ENCODE data around the gene XCR1.
"Not testable (repeated sequence)": the region's sequence is repeated elsewhere in the genome, so short reads cannot be mapped to it uniquely, and the experiment has no call there.

Gene XCR1, protein sequence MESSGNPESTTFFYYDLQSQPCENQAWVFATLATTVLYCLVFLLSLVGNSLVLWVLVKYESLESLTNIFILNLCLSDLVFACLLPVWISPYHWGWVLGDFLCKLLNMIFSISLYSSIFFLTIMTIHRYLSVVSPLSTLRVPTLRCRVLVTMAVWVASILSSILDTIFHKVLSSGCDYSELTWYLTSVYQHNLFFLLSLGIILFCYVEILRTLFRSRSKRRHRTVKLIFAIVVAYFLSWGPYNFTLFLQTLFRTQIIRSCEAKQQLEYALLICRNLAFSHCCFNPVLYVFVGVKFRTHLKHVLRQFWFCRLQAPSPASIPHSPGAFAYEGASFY

DNA sequence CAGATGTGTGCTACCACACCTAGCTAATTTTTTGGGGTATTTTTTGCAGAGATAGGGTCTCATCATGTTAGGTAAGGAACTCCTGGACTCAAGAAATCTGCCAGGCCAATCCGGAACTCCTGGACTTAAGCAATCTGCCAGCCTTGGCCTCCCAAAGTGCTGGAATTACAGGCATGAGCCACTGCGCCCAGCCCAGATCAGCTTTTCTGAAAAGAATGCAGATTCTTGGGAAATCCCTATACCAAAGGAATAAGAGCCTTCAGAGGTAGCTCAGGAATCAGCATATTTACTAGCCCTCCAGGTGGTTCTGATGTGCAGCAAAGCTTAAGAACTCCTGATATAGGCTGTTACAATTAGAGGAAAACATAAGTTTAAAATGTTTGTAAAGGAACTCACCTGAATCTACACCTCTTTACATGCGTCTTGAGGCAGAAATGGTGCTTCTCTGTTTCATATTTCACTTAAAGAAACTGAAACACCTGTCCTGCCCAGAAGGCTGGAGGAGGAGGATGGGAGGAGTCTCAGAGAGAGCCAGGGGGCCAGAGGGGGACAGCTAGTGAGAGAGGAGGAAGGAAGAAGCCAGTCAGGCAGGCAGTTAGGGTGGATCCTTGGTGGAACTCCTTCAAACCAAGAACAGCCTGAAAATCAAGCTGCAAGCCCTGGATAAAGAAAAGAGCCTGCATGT lies at the start of gene XCR1:
XCR1 (minus strand) TSS at position 463 of the 685 bp plus-strand sequence. CDS start 5,536 bp downstream, outside the sequence.
- no peak for DNase-seq (ENCODE audit: low read depth in 3 of 3)

DNA sequence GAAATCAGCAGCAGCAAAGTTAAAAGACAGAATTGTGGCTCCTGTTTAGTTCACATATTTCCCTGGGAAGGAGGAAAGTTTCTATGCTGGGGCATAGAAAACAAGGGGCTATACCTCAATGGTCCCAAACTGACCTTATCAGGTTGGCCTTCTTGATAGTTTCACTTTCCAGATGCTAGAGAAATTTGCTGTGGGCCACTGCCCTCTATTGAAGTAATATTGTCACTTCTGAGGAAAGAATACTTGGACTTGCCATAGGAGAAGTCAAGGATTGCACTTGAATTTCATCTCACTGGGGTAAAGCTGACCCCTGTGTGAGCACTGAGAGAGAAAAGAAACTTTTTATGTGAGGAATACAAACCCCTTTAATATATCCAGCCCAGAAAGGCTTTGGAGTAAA lies 49.3 kb upstream of the XCR1 start:
- DNase-seq (ENCODE audit: low read depth in 3 of 3) = no peak

DNA sequence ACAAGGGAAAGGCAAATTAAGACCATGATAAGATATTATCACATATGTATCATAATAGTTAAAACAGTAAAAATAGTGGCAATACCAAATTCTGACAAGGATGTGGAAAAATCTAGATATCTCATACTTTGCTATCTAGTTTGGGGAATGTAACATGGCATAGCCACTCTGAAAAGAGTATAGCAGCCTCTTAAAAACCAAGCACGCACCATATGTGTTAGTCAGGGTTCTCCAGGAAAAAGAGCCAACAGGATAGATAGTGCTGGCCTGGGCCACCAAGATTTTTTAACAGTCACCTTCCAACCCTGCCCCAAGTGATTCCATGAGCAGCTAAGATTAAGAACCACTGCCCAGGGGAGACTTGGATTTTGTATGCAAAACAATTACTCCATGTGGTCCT lies 48.5 kb upstream of the XCR1 start:
- no peak for DNase-seq (ENCODE audit: low read depth in 3 of 3)

DNA sequence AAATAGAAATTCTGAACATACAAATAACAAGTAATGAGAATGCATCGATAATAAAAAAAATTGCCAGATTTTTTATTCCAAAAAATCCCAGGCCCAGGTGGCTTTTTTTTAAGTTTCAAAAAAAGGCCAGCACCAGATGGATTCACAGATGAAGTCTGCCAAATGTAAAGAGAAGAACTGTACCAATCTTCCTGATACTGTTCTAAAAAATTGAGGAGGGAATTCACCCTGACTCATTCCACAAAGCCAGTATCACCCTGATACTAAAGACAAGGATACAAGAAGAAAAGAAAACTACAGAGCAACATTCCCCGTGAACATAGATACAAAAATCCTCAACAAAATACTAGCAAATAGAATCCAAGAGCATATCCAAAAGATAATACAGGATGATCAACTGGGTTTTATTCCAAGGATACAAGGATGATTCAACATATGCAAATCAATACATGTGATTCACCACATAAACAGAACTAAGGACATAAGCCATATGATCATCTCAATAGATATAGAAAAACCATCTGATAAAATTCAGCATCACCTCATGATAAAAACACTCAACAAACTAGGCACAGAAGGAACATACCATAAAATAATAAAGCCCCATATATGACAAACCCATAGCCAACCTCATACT lies 44.1 kb upstream of the XCR1 start:
- no peak for DNase-seq (ENCODE audit: low read depth in 3 of 3)

DNA sequence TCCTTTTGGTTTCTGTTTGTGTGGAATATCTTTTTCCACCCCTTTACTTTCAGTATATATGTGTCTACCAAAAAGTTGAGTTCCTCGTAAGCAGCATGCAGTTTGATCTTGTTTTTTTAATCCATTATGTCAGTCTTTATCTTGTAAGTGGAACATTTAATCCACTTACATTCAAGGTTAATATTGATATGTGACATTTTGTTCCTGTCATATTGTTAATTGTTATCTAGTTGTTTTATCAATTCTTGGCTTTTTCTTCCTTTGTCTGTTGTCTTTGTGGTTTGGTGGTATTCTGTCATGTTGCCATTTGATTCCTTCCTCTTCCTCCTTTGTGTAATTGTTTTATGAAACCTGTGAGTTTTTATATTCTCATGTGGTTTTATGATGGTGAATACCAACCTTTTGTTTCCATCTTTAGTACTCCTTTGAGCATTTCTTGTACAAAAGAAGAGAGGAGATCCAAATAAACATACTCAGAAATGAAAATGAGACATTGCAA lies 43.4 kb upstream of the XCR1 start:
- no peak for DNase-seq (ENCODE audit: low read depth in 3 of 3)

DNA sequence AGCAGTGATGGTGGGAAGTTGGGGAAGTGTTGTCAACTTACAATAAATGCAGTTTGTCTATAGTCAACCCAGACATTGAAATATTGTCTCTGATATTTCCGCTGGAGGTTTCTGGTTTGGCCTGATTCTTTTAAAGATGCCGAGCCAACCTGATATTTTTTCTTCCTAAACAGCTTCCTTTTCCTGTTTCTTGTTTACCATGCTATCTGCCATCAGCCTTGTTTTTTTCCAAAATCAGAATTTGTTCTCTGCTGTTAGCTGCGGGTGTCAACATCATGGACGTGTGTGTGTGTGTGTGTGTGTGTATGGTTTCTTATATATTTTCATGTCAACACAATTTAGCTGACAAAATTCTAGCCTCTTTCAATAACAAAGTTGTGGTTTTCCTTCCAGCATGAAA lies 41.2 kb upstream of the XCR1 start:
- no peak for DNase-seq (ENCODE audit: low read depth in 3 of 3)

DNA sequence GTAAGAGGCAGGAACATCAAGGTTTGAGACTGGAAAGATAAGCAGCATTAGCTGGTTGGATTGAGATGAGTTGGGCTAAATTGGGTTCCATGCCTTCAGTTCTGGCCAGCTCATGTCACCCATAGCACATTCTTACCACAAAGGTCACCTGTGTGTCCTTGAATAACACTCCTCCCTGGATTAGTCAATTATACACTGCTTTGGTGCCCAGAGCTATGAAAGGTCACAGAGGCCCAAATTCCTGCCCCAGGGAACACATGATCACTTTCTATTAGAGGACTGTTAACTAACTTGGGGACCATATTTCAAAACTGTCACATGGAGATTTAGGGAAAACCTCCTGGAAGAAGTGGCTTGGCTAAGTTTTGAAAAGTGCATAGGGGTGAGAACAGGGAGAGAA lies 40.1 kb upstream of the XCR1 start:
- no peak for DNase-seq (ENCODE audit: low read depth in 3 of 3)

DNA sequence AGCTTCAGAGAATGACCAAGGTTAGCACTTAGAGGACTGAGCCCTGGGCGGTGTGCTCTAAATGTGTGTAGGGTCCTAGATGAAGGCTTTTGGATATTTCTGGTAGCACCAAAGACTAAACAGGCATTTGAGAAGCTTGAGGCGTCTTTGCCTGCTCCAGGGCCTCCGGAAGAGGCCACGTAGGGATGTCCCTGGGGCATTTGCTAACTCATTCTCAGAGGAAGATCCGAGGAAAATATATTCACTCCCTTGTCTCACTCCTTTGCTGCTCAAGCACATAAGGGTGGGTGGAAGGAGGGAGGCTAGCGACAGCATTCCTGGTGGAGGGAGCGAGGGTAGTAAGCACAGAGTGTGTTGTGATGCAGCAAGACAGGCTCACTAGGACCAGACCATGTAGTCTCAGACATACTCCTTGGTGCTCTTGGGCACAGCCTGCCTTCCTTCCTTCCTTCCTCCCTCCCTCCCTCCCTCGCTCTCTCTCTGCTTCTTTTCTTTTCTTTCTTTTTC lies 38.5 kb upstream of the XCR1 start:
- DNase-seq (ENCODE audit: low read depth in 3 of 3) = no peak

DNA sequence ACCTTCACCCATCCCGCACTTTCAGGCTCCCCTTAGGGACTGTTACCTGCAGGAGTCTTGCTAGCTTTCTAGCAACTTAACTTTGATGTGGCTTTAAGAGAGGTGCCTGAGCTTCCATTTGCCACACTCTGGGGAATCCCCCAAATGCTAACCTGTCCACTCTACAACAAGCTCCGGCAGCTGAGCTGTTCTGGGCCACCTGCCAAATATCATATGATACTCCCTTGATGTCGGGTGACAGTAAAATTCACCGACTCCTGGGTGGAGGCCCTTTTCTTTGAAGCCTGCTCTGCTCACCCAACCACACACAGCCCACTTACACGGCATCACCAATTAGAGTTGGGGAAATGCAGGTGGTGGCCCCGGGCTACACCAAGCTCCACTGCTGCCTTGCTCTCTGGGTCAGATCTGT lies 38.0 kb upstream of the XCR1 start:
- peak; percentile 52 to 67 (median 59) for DNase-seq (ENCODE audit: low read depth in 3 of 3)

DNA sequence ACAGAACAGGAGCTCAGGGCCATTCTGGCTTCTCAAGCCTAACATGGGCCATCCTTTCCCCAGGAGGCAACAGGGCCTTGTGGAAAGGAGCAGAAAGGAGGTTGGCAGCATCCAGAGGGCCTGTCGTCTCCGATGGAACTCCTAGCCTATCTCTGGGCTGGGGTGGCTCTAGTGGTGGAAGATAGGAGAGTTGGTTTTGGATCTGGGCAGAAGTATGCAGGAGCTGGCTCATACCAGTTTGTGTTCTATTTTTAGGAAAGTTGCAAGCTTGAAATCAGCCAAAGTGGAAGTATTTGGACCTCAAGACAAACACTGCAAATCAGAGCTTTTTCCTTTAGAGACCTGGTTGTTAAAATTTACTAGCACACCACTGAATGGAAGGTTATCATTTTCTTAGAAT lies 35.4 kb upstream of the XCR1 start:
- DNase-seq (ENCODE audit: low read depth in 3 of 3) = no peak

DNA sequence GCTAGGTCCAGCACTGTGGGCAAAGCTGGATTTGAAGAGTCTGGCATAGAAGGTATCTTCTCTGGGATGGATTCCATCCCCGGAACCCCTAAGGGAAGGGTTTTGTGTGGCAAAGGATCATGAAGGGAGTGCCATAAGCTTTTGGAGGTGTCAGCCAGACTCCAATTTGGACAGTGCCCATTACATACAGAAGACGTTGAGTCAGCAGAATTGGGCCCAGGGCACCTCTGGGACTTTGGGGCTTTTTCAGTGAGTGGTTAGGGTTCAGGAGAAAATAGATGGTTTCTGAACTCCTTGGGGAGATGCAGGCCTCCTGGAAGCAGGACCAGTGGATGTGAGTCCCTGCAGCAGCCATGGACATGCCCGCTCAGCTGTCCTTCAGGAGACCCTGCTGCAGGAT lies 34.6 kb upstream of the XCR1 start:
- DNase-seq (ENCODE audit: low read depth in 3 of 3) = no peak

DNA sequence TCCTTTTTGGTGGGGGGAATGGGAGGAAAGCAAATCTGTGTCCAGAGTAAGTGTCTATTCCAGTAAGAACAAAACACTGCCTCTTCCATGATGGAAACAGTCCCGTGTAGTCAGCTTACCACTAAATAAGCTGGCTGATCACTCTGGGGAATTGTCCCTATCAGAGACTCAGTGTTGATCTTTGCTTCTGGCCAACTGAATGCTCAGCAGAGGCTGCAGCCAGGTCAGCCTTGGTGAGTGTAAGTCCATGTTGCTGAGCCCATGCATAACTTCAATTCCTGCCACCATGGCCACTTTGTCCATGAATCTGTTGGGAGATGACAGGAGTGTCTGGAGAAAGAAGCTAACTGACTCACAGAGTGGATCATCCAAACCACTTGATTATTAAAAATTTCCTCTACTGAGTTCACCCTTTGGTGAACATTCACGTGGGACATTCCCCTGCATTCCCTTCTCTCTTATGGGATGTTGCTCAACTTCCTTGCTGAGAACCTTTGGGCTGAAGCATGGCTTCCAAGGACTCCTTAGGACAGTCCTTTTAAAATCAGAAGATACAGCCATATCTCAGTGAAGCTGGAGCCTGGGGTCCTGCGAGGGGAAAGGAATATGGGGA lies 33.9 kb upstream of the XCR1 start:
- no peak for DNase-seq (ENCODE audit: low read depth in 3 of 3)

DNA sequence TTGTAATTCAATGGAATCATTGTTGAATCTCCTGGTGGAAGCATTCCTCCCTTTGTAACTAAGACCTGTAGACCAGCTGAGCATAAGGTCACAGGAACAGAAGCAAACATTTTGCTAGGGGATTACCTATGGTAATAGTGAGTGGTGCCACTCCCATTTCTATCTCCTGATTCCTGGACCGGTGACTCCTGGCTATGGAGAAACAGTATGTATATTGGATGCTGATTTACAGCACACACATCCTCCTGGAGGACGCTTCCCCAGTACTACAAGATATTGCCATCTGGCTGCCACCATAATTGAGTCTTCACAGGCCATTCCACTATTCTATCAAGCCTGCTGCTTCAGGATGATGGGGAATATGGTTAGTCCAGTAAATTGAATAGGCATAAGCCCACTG lies 33.3 kb upstream of the XCR1 start:
- DNase-seq (ENCODE audit: low read depth in 3 of 3) = no peak

DNA sequence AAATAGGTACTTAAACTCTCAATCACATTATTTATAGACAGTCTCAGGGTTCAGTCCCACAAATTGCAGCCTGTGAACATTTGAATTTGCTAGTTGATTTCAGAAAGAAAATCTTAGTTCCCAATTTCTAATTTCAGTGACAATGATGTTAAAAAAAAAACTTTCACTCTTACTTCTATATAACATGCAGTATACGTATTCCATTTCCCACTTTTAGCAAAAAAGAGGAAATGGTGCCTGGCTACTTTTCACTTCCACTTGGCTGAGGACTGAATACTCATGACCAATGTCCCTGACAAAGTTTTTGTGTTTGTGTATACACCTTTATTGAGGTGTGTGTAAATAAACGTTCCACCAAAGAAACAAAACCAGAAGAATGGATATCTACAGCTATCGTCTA lies 32.1 kb upstream of the XCR1 start:
- no peak for DNase-seq (ENCODE audit: low read depth in 3 of 3)

DNA sequence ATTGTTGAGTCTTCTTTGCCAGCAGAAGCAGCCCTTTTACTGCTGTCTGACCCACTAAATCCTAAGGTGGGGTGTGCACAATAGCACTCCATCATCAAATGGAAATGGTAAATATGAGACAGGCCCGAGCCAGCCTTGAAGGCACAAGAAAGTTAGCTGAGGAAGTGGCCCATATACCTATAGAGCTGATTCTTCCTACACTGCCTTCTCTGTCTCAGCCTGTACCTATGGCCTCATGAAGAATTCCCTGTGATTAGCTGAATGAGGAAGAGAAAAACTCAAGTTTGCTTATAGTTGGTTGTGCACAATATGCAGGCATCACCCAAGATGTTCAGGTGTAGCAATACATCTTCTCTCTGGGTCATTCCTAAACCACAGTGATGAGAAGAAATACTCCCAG lies 31.7 kb upstream of the XCR1 start:
- no peak for DNase-seq (ENCODE audit: low read depth in 3 of 3)

DNA sequence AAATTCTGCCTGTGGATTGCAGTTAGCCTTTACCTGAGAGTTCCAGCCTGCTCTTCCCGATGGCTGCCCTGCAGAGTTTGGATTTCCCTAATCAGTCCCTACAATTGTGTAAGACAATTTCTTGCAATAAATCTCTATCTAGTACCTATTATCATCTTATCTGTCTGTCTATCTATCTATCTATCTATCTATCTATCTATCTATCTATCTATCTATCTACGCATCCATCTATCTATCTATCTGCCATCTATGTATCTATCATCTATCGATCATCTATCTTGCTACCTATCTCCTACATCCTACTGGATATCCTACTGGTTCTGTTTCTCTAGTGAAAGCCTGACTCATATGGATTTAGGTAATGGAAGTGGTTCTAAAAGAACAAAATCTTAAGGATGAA lies 30.4 kb upstream of the XCR1 start:
- DNase-seq (ENCODE audit: low read depth in 3 of 3) = no peak

DNA sequence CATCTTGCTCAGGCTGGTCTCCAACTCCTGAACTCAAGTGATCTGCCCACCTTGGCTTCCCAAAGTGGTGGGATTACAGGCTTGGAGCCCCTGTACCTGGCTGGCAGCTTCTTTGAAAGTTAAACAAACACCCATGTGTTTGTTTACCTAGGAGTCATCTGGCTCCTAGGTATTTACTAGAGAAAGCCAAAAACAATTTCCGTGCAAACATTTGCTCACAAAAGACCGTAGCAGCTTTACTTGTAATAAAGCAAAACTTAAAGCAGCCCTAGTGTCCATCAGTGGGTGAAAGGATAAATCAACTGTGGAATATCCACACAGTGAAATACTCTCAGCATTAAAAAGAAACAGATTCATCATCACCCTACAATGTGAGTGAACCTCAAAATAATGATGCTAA lies 29.4 kb upstream of the XCR1 start:
- DNase-seq (ENCODE audit: low read depth in 3 of 3) = no peak

DNA sequence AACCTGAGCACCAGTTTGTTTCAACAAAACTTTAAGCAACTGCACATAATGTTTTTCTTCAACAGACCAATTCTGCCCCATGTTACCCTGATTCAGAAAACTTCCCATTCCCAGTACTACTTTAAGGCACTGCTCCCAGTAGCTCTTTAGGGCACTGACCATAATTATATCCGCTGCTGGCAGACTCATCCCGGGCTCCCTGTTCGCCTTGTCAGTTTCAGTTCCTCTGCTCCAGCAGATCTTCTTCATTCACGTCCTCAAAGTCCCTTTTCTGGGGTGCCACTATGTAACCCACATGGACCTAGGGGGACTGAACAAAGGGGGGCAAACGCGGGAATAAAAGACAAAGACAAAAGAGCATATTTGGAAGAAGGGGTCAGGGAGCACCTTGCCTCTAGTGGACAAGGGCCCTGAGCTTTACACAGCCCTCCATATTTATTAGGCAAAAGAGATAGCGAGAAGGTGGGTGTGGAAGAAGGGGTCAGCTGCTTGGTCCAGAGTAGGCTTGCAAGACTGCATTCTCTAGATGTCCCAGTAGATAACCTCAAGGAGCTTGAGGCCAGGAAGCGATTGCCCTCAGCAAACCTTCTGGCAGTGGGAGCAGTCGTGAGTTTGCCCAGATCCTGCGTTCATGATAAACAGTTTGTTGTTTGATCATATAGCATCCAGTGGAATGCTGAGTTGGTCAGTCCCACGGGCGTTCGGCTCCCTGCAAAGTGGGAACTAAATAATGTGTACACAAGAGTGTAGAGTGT lies 26.7 kb upstream of the XCR1 start:
- not testable (repeated sequence) for DNase-seq (ENCODE audit: low read depth in 3 of 3)

DNA sequence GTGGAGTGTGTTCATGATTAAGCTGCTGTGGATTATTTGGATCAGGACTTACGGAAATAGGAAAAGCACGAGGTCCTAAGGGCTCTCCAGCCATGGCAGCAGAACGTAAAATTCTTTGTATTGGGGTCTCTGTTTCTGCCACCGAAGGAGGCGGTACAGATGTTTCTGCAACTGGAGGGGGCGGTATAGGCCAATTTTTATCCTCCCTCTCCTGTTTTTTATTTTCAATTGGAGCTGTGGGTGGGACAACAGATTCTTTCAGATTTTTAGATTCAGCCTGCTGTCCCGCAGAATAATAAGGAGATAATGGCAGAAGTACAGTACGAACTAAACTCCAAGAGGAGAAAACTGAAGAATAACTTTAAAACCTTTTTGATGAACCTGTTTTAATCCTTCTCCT lies 26.0 kb upstream of the XCR1 start:
- DNase-seq (ENCODE audit: low read depth in 3 of 3) = not testable (repeated sequence)

DNA sequence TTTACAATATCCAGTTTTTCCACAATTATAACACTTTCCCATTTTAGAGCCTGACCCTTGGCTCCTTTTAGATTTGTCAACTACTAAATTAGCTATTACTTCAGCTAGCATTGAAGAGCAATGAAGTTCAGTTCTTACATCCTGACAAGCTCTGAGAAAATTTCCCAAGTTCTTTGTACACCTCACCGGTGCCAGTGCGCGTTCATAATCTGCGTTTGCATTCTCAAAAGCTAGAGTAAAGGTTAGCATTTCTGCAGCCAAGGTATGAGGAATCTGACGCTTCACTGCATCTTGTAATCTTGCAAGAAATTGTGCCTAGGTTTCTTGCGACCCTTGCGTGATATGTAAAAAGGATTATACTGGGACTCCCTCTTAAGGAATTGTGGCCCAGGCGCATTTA lies 25.2 kb upstream of the XCR1 start:
- no peak for DNase-seq (ENCODE audit: low read depth in 3 of 3)

DNA sequence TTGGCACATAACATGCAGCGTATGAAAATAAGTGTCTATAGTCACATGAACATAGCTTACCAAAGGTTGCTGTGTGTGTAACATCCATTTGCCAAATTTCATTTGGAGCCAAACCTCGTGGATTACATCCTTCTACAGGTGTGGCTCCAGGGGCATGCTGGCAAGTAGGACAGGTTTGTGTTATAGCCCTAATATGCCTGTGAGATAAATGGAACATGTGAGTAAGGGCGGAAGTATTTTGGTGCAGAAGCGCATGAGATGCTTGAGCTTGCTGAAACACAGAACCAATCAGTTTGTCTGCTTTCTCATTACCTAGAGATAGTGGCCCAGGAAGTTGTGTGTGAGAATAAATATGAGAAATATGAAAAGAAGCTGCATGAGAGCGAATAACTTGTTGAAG lies 21.8 kb upstream of the XCR1 start:
- DNase-seq (ENCODE audit: low read depth in 3 of 3) = no peak

DNA sequence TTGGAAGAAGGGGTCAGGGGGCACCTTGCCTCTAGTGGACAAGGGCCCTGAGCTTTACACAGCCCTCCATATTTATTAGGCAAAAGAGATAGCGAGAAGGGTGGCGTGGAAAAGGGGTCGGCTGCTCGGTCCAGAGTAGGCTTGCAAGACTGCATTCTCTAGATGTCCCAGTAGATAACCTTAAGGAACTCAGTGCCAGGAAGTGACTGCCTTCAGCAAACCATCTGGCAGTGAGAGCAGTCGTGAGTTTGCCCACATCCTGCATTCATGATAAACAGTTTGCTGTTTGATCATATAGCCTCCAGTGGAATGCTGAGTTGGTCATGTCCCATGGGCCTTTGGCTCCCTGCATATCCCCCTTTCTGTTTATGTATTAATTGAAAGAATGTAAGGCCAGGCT lies 18.9 kb upstream of the XCR1 start:
- not testable (repeated sequence) for DNase-seq (ENCODE audit: low read depth in 3 of 3)

Measured in stimulated activated CD4-positive, alpha-beta T cell treated with anti-CD3 and anti-CD28 coated beads, TNF-alpha, amount 100 ng/mL, for 48 hours (primary cell).